ENCODE data around the gene MRPS27.
"Not testable (repeated sequence)": the region's sequence is repeated elsewhere in the genome, so short reads cannot be mapped to it uniquely, and the experiment has no call there.

The MRPS27 gene

GRCh38 chr5:72197393-72197792, 122.6 kb downstream of the MRPS27 start:
- no peak for DNase-seq

- no peak for DNase-seq
Observed at GRCh38 chr5:72195581-72195980, 124.5 kb downstream of the MRPS27 start.

GRCh38 chr5:72194846-72195245, 125.2 kb downstream of the MRPS27 start:
- no peak for DNase-seq

- DNase-seq = no peak
Observed at GRCh38 chr5:72191404-72191803, 128.6 kb downstream of the MRPS27 start.

- DNase-seq = no peak
Observed at GRCh38 chr5:72189146-72189545, 130.9 kb downstream of the MRPS27 start.

GRCh38 chr5:72188166-72188565, 131.9 kb downstream of the MRPS27 start:
- DNase-seq = no peak

- DNase-seq = no peak
Observed at GRCh38 chr5:72187388-72188075, 132.5 kb downstream of the MRPS27 start.

- no peak for DNase-seq
Observed at GRCh38 chr5:72185496-72186329, 134.3 kb downstream of the MRPS27 start.

GRCh38 chr5:72184408-72184807, 135.6 kb downstream of the MRPS27 start:
- no peak for DNase-seq

- DNase-seq = no peak
Observed at GRCh38 chr5:72183101-72183520, 136.9 kb downstream of the MRPS27 start.

- DNase-seq = no peak
Observed at GRCh38 chr5:72182686-72183085, 137.4 kb downstream of the MRPS27 start.

GRCh38 chr5:72180925-72181324, 139.1 kb downstream of the MRPS27 start:
- DNase-seq = no peak

GRCh38 chr5:72179816-72180440, 140.1 kb downstream of the MRPS27 start:
- no peak for DNase-seq

- no peak for DNase-seq
Observed at GRCh38 chr5:72179028-72179815, 140.8 kb downstream of the MRPS27 start.

- DNase-seq = no peak
Observed at GRCh38 chr5:72177538-72177937, 142.5 kb downstream of the MRPS27 start.

GRCh38 chr5:72172786-72173185, 147.3 kb downstream of the MRPS27 start:
- DNase-seq = no peak

- no peak for DNase-seq
Observed at GRCh38 chr5:72171667-72172066, 148.4 kb downstream of the MRPS27 start.

- not testable (repeated sequence) for DNase-seq
Observed at GRCh38 chr5:72171181-72171580, 148.9 kb downstream of the MRPS27 start.

GRCh38 chr5:72170101-72170500, 149.9 kb downstream of the MRPS27 start:
- DNase-seq = no peak

Measured in activated CD4-positive, alpha-beta T cell treated with anti-CD3 and anti-CD28 coated beads for 1 hour (primary cell).